ENCODE results near the gene NEDD9. TPM values are rescaled to one million over a fixed set of nuclear protein-coding genes. Genes with fewer than 3 reads are reported as not detected.

Gene NEDD9
- polyA plus RNA-seq, 1 of the 3 experiments (the other 2 are of a cell fraction), result 7.4 TPM

DNA sequence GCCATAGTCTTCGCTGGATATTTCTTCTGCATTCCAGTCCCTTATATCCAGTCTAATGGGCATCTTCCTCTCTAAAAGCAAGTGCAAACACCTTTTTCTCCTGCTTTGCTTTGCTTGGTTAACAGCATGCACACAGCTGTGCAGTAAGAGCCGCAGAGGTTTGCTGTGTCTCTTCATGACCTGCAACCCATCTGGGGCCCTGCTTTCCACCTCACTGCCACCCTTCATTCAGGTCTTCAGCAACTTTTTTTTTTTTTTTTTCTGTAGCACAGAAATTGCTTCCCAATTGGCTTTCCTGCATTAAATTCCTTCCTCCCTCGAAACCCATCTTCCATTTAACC, 14.4 kb downstream of the NEDD9 start (continued):
- no peak for TF ChIP-seq CTCF (IDR thresholded peaks at IDR 0.05)
- TF ChIP-seq, protein P1, sequence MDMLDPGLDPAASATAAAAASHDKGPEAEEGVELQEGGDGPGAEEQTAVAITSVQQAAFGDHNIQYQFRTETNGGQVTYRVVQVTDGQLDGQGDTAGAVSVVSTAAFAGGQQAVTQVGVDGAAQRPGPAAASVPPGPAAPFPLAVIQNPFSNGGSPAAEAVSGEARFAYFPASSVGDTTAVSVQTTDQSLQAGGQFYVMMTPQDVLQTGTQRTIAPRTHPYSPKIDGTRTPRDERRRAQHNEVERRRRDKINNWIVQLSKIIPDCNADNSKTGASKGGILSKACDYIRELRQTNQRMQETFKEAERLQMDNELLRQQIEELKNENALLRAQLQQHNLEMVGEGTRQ (IDR thresholded peaks at IDR 0.05; ENCODE audit: borderline replicate concordance, low read depth, low read length), result no peak
- TF ChIP-seq POLR2AphosphoS5 (IDR thresholded peaks at IDR 0.05; ENCODE audit: low read depth, low read length), result no peak
- TF ChIP-seq GABPA (IDR thresholded peaks at IDR 0.05; ENCODE audit: low read depth), result no peak
- no peak for TF ChIP-seq MEF2A (IDR thresholded peaks at IDR 0.05; ENCODE audit: borderline replicate concordance, low read depth)
- no peak for TF ChIP-seq ELF1 (IDR thresholded peaks at IDR 0.05)
- no peak for TF ChIP-seq TCF12 (IDR thresholded peaks at IDR 0.05)
- no peak for TF ChIP-seq RCOR1 (IDR thresholded peaks at IDR 0.05; ENCODE audit: low read length)
- TF ChIP-seq YY1 (IDR thresholded peaks at IDR 0.05; ENCODE audit: low read depth), result no peak
- TF ChIP-seq CHD2 (IDR thresholded peaks at IDR 0.05; ENCODE audit: low read length, partially characterized antibody), result no peak
- TF ChIP-seq MXI1 (IDR thresholded peaks at IDR 0.05; ENCODE audit: low read depth, low read length), result no peak

DNA sequence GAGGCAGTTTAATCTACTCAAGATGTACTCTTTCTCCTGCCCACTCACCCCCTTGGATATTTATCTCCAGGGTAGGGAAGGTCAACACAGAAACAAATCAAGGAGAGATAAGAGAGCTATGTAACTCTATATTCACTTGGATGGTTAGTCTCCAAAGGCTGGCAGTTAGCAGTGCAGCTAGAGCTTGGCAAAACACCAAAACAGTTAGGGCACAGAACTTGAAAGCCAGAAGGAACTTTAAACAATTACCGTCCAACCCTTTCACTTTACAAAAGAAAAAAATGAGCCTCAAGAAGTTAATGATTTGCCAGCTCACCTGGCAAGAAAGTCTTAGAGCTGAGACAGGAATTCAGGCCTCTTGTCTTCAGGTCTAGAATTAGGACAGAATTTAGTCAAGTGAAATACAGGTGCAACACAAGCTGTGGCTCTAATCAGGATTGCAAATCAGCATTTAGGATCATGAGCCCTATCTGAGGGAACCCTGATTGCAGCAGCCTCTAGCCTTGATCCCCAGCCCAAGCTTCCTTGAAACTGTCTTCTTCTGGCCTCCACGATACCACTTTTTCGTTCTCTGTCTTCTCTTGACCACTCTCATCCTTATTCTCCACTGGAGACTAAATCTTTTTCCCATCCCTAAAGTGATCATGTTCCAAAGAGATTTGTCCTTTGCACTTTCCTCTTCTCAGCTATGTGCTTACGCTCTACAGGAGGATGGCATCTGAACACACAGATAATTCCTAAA, 14.9 kb downstream of the NEDD9 start:
- CTCF ChIA-PET, result interaction anchor here (0.6 to 3.5 kb wide), 4 partner anchors 30 to 1973 kb away, joined by 3 to 22 read pairs (median 4); no protein-coding TSS in a partner anchor

More for the DNA sequence above, 14.9 kb downstream of the NEDD9 start:
- Histone ChIP-seq H3K4me2 (no peak overlapping the region; the same call in 1 of the 2 replicates), H2AFZ (ENCODE audit: low read depth) (no peak overlapping the region), H3K27me3 (ENCODE audit: insufficient read depth) (no peaks in the 10 kb centered on the region), H3K27ac (ENCODE audit: low read depth in 2 of 2, low read length in 1 of 2) (peak overlapping the region; percentile 7 to 76), H3K36me3 (replicated peaks in 1 of 2; ENCODE audit: control insufficient read depth in 1 of 2, insufficient read depth in 2 of 2, low read length in 1 of 2) (peaks cover 12 to 18% of the 10 kb centered on the region in 2 experiments), H3K9me3 (no peaks in the 10 kb centered on the region), H3K9ac (no peak overlapping the region), H4K20me1 (ENCODE audit: insufficient read depth) (no peaks in the 10 kb centered on the region; the same call in 1 of the 2 replicates), H3K4me1 (ENCODE audit: control insufficient read depth in 1 of 2, insufficient read depth in 2 of 2, low read depth in 1 of 2, low read length in 1 of 2) (peaks cover 47 to 86% of the 10 kb centered on the region in 2 experiments; a peak in 3 of 4 replicates), H3K9me2 (no peaks in the 10 kb centered on the region), H3K4me3 (ENCODE audit: low read depth in 2 of 2, low read length in 1 of 2) (no peak overlapping the region), H3F3A (replicated peaks; ENCODE audit: insufficient read depth) (peaks cover 24% of the 10 kb centered on the region), H3K79me2 (ENCODE audit: insufficient read depth) (peaks cover 96% of the 10 kb centered on the region)
- POLR2A ChIA-PET, result interaction anchor here (1.1 kb wide), 1 partner anchor 15 kb away, joined by 3 read pairs; the partner anchor contains the start of gene NEDD9
- DNase-seq, result no peak
- WGBS (ENCODE audit: low lambda C conversion rate), result 72% methylated on average over 4 of the region's 4 CpGs
- TF ChIP-seq RXRA (IDR thresholded peaks at IDR 0.05; ENCODE audit: borderline replicate concordance, low read depth) (peak; percentile 56; the same call in 1 of the 2 replicates), TCF12 (IDR thresholded peaks at IDR 0.05) (peak; percentile 82), FOXM1 (IDR thresholded peaks at IDR 0.05; ENCODE audit: low read depth) (no peak), JUND (IDR thresholded peaks at IDR 0.05) (0 out of 2 replicates have a peak, but pooled peaks have one; percentile 33), FOSL2 (IDR thresholded peaks at IDR 0.05; ENCODE audit: borderline replicate concordance, low read depth) (no peak), POLR2AphosphoS5 (IDR thresholded peaks at IDR 0.05; ENCODE audit: low read depth, low read length) (peak; percentile 40; the same call in 1 of the 2 replicates), NFIC (IDR thresholded peaks at IDR 0.05; ENCODE audit: borderline replicate concordance) (peak; percentile 61; the same call in 1 of the 2 replicates), EP300 (IDR thresholded peaks at IDR 0.05; ENCODE audit: borderline replicate concordance in 1 of 2, low read depth in 1 of 2, low read length in 1 of 2) (peak in 1 of 2 experiments; percentile 58; a peak in 1 of 4 replicates), SMC3 (IDR thresholded peaks at IDR 0.05; ENCODE audit: low read depth, low read length) (no peak), GATA2 (CRISPR knock-in tag; IDR thresholded peaks at IDR 0.05) (peak; percentile 19; the same call in 1 of the 2 replicates), CTCF (IDR thresholded peaks at IDR 0.05) (no peak), PBX3 (IDR thresholded peaks at IDR 0.05) (peak; percentile 56)
- TF ChIP-seq, protein P2, sequence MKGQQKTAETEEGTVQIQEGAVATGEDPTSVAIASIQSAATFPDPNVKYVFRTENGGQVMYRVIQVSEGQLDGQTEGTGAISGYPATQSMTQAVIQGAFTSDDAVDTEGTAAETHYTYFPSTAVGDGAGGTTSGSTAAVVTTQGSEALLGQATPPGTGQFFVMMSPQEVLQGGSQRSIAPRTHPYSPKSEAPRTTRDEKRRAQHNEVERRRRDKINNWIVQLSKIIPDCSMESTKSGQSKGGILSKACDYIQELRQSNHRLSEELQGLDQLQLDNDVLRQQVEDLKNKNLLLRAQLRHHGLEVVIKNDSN (IDR thresholded peaks at IDR 0.05; ENCODE audit: borderline replicate concordance, low read depth), result no peak
